ENCODE results near the gene IHH. TPM values are rescaled to one million over a fixed set of nuclear protein-coding genes. Genes with fewer than 3 reads are reported as not detected.

The IHH gene
- total RNA-seq, 4 donors from 2014 or later, result 0.83 TPM; not detected in 3

DNA sequence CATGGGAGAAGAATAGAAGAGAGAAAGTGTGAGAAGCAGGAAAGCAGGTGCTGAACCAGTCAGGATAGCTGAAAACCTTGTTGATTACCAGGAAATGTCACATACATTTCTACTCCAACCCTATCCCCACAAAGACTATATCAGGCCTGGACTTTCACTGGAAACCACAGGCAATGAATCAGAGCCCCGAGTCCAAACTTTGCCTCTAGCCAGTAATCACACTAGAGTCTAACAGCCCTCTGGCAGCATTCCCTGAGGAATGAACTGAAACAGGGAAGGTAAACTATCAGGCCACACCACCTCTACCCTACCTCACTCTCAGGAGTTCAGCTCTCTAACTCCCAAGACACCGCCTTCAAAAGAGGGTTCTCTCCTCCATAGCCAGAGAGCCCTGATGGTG, 18.7 kb upstream of the IHH start:
- H3K9me3 ChIP-seq, result no peaks in the 10 kb centered on the region
- H3K27ac ChIP-seq, result no peak overlapping the region
- intact Hi-C loops (cut with DNase I; ENCODE audit: low total_unique reads), result no loop called here
- no peak overlapping the region for H3K4me3 ChIP-seq
- no peaks in the 10 kb centered on the region for H3K27me3 ChIP-seq
- H3K4me1 ChIP-seq, result no peaks in the 10 kb centered on the region
- DNase-seq, result no peak
- H3K36me3 ChIP-seq, result no peaks in the 10 kb centered on the region
- TF ChIP-seq POLR2A (IDR thresholded peaks at IDR 0.05), result no peak
- TF ChIP-seq, protein P1, sequence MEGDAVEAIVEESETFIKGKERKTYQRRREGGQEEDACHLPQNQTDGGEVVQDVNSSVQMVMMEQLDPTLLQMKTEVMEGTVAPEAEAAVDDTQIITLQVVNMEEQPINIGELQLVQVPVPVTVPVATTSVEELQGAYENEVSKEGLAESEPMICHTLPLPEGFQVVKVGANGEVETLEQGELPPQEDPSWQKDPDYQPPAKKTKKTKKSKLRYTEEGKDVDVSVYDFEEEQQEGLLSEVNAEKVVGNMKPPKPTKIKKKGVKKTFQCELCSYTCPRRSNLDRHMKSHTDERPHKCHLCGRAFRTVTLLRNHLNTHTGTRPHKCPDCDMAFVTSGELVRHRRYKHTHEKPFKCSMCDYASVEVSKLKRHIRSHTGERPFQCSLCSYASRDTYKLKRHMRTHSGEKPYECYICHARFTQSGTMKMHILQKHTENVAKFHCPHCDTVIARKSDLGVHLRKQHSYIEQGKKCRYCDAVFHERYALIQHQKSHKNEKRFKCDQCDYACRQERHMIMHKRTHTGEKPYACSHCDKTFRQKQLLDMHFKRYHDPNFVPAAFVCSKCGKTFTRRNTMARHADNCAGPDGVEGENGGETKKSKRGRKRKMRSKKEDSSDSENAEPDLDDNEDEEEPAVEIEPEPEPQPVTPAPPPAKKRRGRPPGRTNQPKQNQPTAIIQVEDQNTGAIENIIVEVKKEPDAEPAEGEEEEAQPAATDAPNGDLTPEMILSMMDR (IDR thresholded peaks at IDR 0.05), result no peak

DNA sequence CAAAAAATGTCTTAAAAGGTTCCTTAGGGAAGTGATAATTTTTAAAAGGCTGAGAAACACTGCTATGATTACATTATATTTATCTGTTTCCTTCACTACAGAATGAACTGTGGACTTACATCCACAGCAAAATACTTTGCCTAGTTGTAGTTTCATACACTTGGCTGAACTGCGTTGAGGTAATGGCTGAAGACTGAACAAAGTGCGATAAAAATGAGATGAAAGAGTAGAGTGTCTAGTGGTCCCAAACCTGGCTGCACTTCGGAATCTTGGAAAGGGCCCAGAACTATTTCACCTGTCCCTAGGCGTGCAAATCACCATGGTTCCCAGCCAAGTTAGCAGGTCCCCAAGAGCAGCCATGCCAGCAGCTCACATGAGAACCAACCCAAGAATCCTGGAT, 18.2 kb upstream of the IHH start:
- TF ChIP-seq, protein P1 (IDR thresholded peaks at IDR 0.05), result no peak
- no peak for TF ChIP-seq POLR2A (IDR thresholded peaks at IDR 0.05)
- no peak overlapping the region for H3K27ac ChIP-seq

DNA sequence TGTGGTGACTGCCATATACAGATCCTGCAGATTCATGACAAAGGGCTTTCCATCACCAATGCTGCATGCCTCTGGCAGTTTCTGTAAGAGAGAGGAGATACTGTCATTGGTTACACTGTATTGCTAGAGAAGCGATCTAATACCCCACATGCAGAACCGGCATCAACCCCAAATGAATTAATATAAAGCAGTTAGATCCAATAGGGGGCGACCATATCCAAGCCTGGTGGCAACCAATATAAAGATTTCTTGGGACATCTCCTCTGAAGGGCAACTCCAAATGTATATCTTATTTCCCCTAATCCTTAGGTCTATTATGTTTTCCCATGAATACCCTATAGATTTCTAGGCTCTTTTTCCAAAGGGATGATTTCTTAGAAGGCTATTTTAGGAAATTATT, 17.4 kb upstream of the IHH start:
- TF ChIP-seq, protein P1 (IDR thresholded peaks at IDR 0.05), result no peak
- TF ChIP-seq POLR2A (IDR thresholded peaks at IDR 0.05), result no peak
- no peaks in the 10 kb centered on the region for H3K36me3 ChIP-seq
- no peaks in the 10 kb centered on the region for H3K9me3 ChIP-seq
- no peaks in the 10 kb centered on the region for H3K4me1 ChIP-seq
- H3K4me3 ChIP-seq, result no peak overlapping the region
- DNase-seq, result no peak
- H3K27ac ChIP-seq, result no peak overlapping the region
- intact Hi-C loops (cut with DNase I; ENCODE audit: low total_unique reads), result no loop called here
- H3K27me3 ChIP-seq, result no peaks in the 10 kb centered on the region

More for the DNA sequence above, 18.2 kb upstream of the IHH start:
- Histone ChIP-seq H3K4me3 (no peak overlapping the region), H3K4me1 (no peaks in the 10 kb centered on the region), H3K27me3 (no peaks in the 10 kb centered on the region), H3K36me3 (no peaks in the 10 kb centered on the region), H3K9me3 (no peaks in the 10 kb centered on the region)
- intact Hi-C loops (cut with DNase I; ENCODE audit: low total_unique reads), result no loop called here
- no peak for DNase-seq

DNA sequence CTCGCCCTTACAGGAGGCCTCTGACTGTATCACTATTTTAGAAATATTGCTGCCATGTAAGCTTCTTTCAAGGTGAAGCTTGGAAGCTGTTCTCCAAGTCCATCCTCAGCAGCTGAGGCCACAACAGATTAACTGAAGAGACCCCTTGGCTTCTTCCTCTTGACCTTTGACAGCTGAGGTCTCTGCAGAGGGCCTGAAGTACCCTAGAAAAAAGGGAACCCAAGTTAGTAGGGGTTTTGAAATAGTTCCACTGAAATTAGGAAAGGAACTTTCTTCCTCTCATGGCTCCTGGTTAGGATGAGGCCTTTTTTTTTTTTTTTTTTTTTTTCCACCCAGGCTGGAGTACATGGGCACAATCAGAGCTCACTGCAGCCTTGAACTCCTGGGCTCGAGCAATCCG, 15.5 kb upstream of the IHH start:
- Histone ChIP-seq H3K27ac (no peak overlapping the region), H3K4me1 (no peaks in the 10 kb centered on the region), H3K9me3 (no peaks in the 10 kb centered on the region), H3K36me3 (no peaks in the 10 kb centered on the region), H3K4me3 (no peak overlapping the region), H3K27me3 (no peaks in the 10 kb centered on the region)
- TF ChIP-seq POLR2A (IDR thresholded peaks at IDR 0.05), result no peak
- TF ChIP-seq, protein P1 (IDR thresholded peaks at IDR 0.05), result no peak
- intact Hi-C loops (cut with DNase I; ENCODE audit: low total_unique reads), result no loop called here
- DNase-seq, result no peak

DNA sequence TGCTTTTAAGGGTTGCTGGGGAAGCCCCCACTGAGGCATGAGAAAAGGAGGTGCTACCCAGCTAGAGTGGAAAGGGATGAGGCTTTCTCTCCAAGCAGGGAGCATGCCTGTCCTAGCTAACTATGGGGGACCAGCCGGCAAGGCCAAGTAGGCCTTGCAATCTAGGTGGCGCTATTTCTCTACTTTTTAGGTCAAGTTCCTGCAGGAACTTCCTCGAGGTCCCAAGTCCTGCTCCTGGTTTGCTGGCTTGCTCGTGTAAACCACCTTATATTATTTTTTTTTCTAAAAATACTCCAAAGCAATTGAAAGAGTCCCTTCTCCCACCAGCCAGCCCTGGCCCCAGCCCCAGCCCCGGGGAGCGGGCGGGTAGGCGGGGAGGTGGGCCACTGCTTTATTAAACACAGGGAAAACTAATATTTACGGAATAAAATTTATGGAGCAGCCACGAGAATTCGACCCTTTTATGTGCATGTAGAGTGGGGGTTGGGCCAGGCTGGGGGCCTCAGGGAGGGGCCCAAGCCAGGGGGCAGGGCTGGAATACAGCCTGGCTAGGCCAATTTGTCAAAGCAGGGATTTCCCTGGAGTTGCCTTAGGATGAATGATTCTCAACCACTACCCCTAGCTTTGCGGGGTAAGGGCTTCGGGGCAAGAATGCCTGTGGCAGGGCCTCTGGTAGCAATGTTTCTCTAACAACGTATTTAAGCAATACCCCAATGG, 12.8 kb upstream of the IHH start:
- no peak for TF ChIP-seq POLR2A (IDR thresholded peaks at IDR 0.05)
- TF ChIP-seq, protein P1 (IDR thresholded peaks at IDR 0.05), result peak in 2 of 4 experiments; percentile 12 to 24
- Histone ChIP-seq H3K4me3 (no peak overlapping the region), H3K27ac (no peak overlapping the region), H3K27me3 (no peaks in the 10 kb centered on the region), H3K36me3 (no peaks in the 10 kb centered on the region), H3K9me3 (no peaks in the 10 kb centered on the region), H3K4me1 (no peaks in the 10 kb centered on the region)
- intact Hi-C loops (cut with DNase I; ENCODE audit: low total_unique reads), result no loop called here
- no peak for DNase-seq

All from uterus (tissue), 4 donors.